ENCODE measurements around the gene EME2.
A peak's percentile ranks its signal among the peaks of the same experiment; 100 is the strongest.

DNA sequence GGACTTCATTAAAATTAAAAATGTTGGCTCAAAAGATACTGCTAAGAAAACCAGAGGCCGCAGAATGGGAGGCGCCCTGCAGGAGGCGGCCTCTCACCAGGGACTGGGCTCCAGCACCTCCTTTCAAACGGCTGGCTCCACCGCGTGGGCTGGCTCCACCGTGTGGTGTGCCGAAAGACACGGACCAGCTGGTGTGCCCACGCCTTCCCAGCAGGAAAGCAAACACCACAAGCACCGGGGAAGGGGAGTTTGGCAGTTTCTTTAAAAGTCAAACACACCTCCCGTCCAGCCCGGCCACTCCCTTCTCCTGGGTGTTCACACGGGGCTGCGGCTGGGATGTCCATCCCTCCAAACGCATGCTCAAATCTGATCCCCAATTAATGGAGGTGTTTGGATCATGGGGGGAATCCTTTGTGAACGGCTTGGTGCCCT lies 40.1 kb downstream of the EME2 start:
- TF ChIP-seq BHLHE40 (IDR thresholded peaks at IDR 0.05; ENCODE audit: low read length) (no peak), EP300 (IDR thresholded peaks at IDR 0.05; ENCODE audit: low read depth in 2 of 2, low read length in 2 of 2) (no peak), EP300 (CRISPR knock-in tag; IDR thresholded peaks at IDR 0.05; ENCODE audit: borderline replicate concordance) (no peak)
- TF ChIP-seq, protein P1, sequence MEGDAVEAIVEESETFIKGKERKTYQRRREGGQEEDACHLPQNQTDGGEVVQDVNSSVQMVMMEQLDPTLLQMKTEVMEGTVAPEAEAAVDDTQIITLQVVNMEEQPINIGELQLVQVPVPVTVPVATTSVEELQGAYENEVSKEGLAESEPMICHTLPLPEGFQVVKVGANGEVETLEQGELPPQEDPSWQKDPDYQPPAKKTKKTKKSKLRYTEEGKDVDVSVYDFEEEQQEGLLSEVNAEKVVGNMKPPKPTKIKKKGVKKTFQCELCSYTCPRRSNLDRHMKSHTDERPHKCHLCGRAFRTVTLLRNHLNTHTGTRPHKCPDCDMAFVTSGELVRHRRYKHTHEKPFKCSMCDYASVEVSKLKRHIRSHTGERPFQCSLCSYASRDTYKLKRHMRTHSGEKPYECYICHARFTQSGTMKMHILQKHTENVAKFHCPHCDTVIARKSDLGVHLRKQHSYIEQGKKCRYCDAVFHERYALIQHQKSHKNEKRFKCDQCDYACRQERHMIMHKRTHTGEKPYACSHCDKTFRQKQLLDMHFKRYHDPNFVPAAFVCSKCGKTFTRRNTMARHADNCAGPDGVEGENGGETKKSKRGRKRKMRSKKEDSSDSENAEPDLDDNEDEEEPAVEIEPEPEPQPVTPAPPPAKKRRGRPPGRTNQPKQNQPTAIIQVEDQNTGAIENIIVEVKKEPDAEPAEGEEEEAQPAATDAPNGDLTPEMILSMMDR (CRISPR knock-in tag; IDR thresholded peaks at IDR 0.05), result peak; percentile 91
- TF ChIP-seq, protein P2, sequence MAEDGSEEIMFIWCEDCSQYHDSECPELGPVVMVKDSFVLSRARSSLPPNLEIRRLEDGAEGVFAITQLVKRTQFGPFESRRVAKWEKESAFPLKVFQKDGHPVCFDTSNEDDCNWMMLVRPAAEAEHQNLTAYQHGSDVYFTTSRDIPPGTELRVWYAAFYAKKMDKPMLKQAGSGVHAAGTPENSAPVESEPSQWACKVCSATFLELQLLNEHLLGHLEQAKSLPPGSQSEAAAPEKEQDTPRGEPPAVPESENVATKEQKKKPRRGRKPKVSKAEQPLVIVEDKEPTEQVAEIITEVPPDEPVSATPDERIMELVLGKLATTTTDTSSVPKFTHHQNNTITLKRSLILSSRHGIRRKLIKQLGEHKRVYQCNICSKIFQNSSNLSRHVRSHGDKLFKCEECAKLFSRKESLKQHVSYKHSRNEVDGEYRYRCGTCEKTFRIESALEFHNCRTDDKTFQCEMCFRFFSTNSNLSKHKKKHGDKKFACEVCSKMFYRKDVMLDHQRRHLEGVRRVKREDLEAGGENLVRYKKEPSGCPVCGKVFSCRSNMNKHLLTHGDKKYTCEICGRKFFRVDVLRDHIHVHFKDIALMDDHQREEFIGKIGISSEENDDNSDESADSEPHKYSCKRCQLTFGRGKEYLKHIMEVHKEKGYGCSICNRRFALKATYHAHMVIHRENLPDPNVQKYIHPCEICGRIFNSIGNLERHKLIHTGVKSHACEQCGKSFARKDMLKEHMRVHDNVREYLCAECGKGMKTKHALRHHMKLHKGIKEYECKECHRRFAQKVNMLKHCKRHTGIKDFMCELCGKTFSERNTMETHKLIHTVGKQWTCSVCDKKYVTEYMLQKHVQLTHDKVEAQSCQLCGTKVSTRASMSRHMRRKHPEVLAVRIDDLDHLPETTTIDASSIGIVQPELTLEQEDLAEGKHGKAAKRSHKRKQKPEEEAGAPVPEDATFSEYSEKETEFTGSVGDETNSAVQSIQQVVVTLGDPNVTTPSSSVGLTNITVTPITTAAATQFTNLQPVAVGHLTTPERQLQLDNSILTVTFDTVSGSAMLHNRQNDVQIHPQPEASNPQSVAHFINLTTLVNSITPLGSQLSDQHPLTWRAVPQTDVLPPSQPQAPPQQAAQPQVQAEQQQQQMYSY (CRISPR knock-in tag; IDR thresholded peaks at IDR 0.05), result no peak

All from HepG2 (cell line).